T-helper 2 cell (primary cell): ENCODE measurements around the gene GPR137B.

ENCODE experiments used
- DNase-seq, 5 experiments: peaks; one replicate each; pipeline versions ENCODE4 v3.0.0 to v3.0.0-alpha.2; 2012 to 2022
- total RNA-seq, 2 donors: gene quantifications; one replicate each; lab custom pipeline; 2026; lab: John Stamatoyannopoulos, UW

The GPR137B gene
- 13.3 to 15.0 reads per million in 2 donors for total RNA-seq

GRCh38 chr1:236142253-236143103 is at the start of gene GPR137B:
Gene GPR137B (plus strand): TSS chr1:236142539. CDS start chr1:236142623, 84 bp downstream.
- peak in 4 of 5 experiments; percentile 39 to 76 (median 44) for DNase-seq

GRCh38 chr1:236092899-236093298 is 49.4 kb upstream of the GPR137B start:
- DNase-seq = no peak

- no peak for DNase-seq
Observed at GRCh38 chr1:236095705-236096520, 46.4 kb upstream of the GPR137B start.

- DNase-seq = peak; percentile 49 to 100 (median 76)
Observed at GRCh38 chr1:236096660-236097482, 45.5 kb upstream of the GPR137B start.

- DNase-seq = no peak
Observed at GRCh38 chr1:236098267-236098666, 44.1 kb upstream of the GPR137B start.

GRCh38 chr1:236099355-236099974 is 42.9 kb upstream of the GPR137B start:
- no peak for DNase-seq

GRCh38 chr1:236100799-236101198 is 41.5 kb upstream of the GPR137B start:
- DNase-seq = no peak

GRCh38 chr1:236101233-236102200 is 40.8 kb upstream of the GPR137B start:
- peak in 1 of 5 experiments; percentile 19 for DNase-seq

- no peak for DNase-seq
Observed at GRCh38 chr1:236102611-236103010, 39.7 kb upstream of the GPR137B start.

- no peak for DNase-seq
Observed at GRCh38 chr1:236103059-236103458, 39.3 kb upstream of the GPR137B start.

GRCh38 chr1:236103646-236104218 is 38.6 kb upstream of the GPR137B start:
- peak in 3 of 5 experiments; percentile 25 to 68 (median 26) for DNase-seq

GRCh38 chr1:236107121-236107907 is 35.0 kb upstream of the GPR137B start:
- DNase-seq = no peak

- no peak for DNase-seq
Observed at GRCh38 chr1:236108027-236108648, 34.2 kb upstream of the GPR137B start.

GRCh38 chr1:236110137-236110536 is 32.2 kb upstream of the GPR137B start:
- no peak for DNase-seq

GRCh38 chr1:236111527-236112331 is 30.6 kb upstream of the GPR137B start:
- DNase-seq = no peak

GRCh38 chr1:236112332-236112627 is 30.1 kb upstream of the GPR137B start:
- no peak for DNase-seq

- no peak for DNase-seq
Observed at GRCh38 chr1:236113324-236114032, 28.9 kb upstream of the GPR137B start.
